ENCODE results near the gene BCAS2. TPM values are rescaled to one million over a fixed set of nuclear protein-coding genes. Genes with fewer than 3 reads are reported as not detected.

The BCAS2 gene
- total and polyA plus RNA-seq, 2 experiments from 2014 or later, result 26.2 to 66.1 TPM

DNA sequence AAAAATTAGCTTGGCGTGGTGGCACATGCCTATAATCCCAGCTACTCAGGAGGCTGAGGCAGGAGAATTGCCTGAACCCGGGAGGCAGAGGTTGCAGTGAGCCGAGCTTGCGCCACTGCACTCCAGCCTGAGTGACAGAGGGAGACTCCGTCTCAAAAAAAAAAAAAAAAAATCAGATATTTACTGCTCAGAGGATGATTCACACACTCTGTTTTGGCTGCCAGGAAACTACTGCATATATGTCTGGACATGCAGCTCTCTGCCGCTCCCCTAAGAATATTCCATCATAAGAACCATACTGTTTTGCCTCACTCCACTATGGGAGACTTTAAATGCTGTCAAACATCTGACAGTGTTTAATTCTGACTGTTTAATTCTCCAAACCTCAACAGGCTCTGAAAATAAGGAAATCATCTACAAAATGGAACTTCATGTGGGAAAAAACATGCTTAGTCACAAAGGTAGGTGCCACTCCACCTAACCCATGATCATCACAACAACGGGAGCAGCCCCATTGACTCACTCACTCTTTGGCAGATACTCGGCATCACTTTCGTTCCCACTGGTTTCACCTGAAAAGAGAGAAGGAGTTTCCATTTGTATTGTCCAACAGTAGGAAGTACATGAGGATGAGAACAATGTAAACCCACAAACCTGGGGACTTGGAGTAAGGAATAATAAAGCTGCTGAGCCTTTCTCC is 29.3 kb upstream of the BCAS2 start:
- TF ChIP-seq CTCF (IDR thresholded peaks at IDR 0.05; ENCODE audit: low read depth, low read length), result no peak
- Histone ChIP-seq H3K27me3 (no peaks in the 10 kb centered on the region), H3K9me3 (ENCODE audit: low read depth) (no peaks in the 10 kb centered on the region), H3K27ac (no peak overlapping the region), H3K36me3 (no peaks in the 10 kb centered on the region), H3K4me1 (ENCODE audit: low read depth) (no peaks in the 10 kb centered on the region), H3K4me3 (no peak overlapping the region)
- peak in 1 of 2 donors; percentile 57 for DNase-seq (ENCODE audit: low read depth in 1 of 2, low spot score in 1 of 2)

GRCh38 chr1:114609826-114610225 is 28.4 kb upstream of the BCAS2 start:
- no peaks in the 10 kb centered on the region for H3K27me3 ChIP-seq
- no peak overlapping the region for H3K4me3 ChIP-seq
- no peak overlapping the region for H3K27ac ChIP-seq
- no peak for DNase-seq (ENCODE audit: low read depth in 1 of 2, low spot score in 1 of 2)
- H3K4me1 ChIP-seq (ENCODE audit: low read depth), result no peaks in the 10 kb centered on the region
- H3K9me3 ChIP-seq (ENCODE audit: low read depth), result no peaks in the 10 kb centered on the region
- no peak for TF ChIP-seq CTCF (IDR thresholded peaks at IDR 0.05; ENCODE audit: low read depth, low read length)
- no peaks in the 10 kb centered on the region for H3K36me3 ChIP-seq

GRCh38 chr1:114609026-114609425 is 27.6 kb upstream of the BCAS2 start:
- no peak for TF ChIP-seq CTCF (IDR thresholded peaks at IDR 0.05; ENCODE audit: low read depth, low read length)
- no peaks in the 10 kb centered on the region for H3K36me3 ChIP-seq
- no peak for DNase-seq (ENCODE audit: low read depth in 1 of 2, low spot score in 1 of 2)
- no peak overlapping the region for H3K4me3 ChIP-seq
- H3K27ac ChIP-seq, result no peak overlapping the region
- H3K27me3 ChIP-seq, result no peaks in the 10 kb centered on the region
- no peaks in the 10 kb centered on the region for H3K4me1 ChIP-seq (ENCODE audit: low read depth)
- H3K9me3 ChIP-seq (ENCODE audit: low read depth), result no peaks in the 10 kb centered on the region

GRCh38 chr1:114607223-114607622 is 25.8 kb upstream of the BCAS2 start:
- no peaks in the 10 kb centered on the region for H3K36me3 ChIP-seq

GRCh38 chr1:114597949-114598348 is 16.5 kb upstream of the BCAS2 start:
- H3K9me3 ChIP-seq (ENCODE audit: low read depth), result no peaks in the 10 kb centered on the region

More at GRCh38 chr1:114607223-114607622, 25.8 kb upstream of the BCAS2 start:
- Histone ChIP-seq H3K4me1 (ENCODE audit: low read depth) (no peaks in the 10 kb centered on the region), H3K9me3 (ENCODE audit: low read depth) (no peaks in the 10 kb centered on the region), H3K27me3 (no peaks in the 10 kb centered on the region), H3K27ac (no peak overlapping the region), H3K4me3 (no peak overlapping the region)
- no peak for TF ChIP-seq CTCF (IDR thresholded peaks at IDR 0.05; ENCODE audit: low read depth, low read length)
- peak in 1 of 2 donors; percentile 2 for DNase-seq (ENCODE audit: low read depth in 1 of 2, low spot score in 1 of 2)

More at GRCh38 chr1:114597949-114598348, 16.5 kb upstream of the BCAS2 start:
- no peaks in the 10 kb centered on the region for H3K4me1 ChIP-seq (ENCODE audit: low read depth)
- H3K27me3 ChIP-seq, result no peaks in the 10 kb centered on the region
- DNase-seq (ENCODE audit: low read depth in 1 of 2, low spot score in 1 of 2), result no peak
- H3K36me3 ChIP-seq, result no peaks in the 10 kb centered on the region
- H3K27ac ChIP-seq, result no peak overlapping the region
- H3K4me3 ChIP-seq, result no peak overlapping the region
- no peak for TF ChIP-seq CTCF (IDR thresholded peaks at IDR 0.05; ENCODE audit: low read depth, low read length)
